OCI-LY7 (cell line): Measurements from ENCODE around the gene GNGT1. TPM values are rescaled to one million over a fixed set of nuclear protein-coding genes. Genes with fewer than 3 reads are reported as not detected.

Experiments
- BruUV-seq: library from RNA; stranded (reverse); fragments of 400-500 nt; replicated peaks from 2 replicates; lab custom pipeline; 2021; lab: Mats Ljungman, UMichigan
- CTCF ChIA-PET: fragments of 300-600 bp; sonication (Branson Sonifier 250); formaldehyde crosslinking; loops from one replicate; lab custom pipeline; 2022; ENCODE audit warnings: antibody characterized with exemption; ENCODE audit not compliant: unreplicated experiment; lab: Charles Lee
- POLR2A ChIA-PET: fragments of 300-600 bp; sonication (Branson Sonifier 250); formaldehyde crosslinking; loops from one replicate; lab custom pipeline; 2022; ENCODE audit warnings: antibody characterized with exemption; lab: Charles Lee
- DNase-seq: peaks from one replicate; pipeline ENCODE4 v3.0.0-alpha.2; 2015; ENCODE audit warnings: low spot score
- H2AFZ ChIP-seq: fragments of 200-600 bp; sonication (generic), shearing (Covaris generic); 2 replicates; pipeline ENCODE4 v1.6.1; 2014; ENCODE audit warnings: mild to moderate bottlenecking, antibody characterized with exemption, low read length, moderate library complexity
- H3K27ac ChIP-seq: fragments of 200-600 bp; sonication (generic); 2 replicates; pipeline ENCODE4 v1.5.1; 2014; ENCODE audit warnings: mixed run types, low read depth, mild to moderate bottlenecking, moderate library complexity, low read length, inconsistent platforms; ENCODE audit not compliant: poor library complexity, severe bottlenecking
- H3K36me3 ChIP-seq: fragments of 200-600 bp; sonication (generic); 2 replicates; pipeline ENCODE4 v1.6.1; 2014; ENCODE audit warnings: mild to moderate bottlenecking, antibody characterized with exemption, low read length, moderate library complexity, mixed read lengths; ENCODE audit not compliant: insufficient read depth
- H3K4me1 ChIP-seq: fragments of 200-600 bp; sonication (generic); 2 replicates; pipeline ENCODE4 v1.5.1; 2014; ENCODE audit warnings: mild to moderate bottlenecking, low read length; ENCODE audit not compliant: insufficient read depth, poor library complexity, severe bottlenecking
- H3K4me2 ChIP-seq: fragments of 200-600 bp; sonication (generic); 2 replicates; pipeline ENCODE4 v1.6.1; 2014; ENCODE audit warnings: mild to moderate bottlenecking, low read length
- H3K4me3 ChIP-seq: fragments of 200-600 bp; sonication (generic); 2 replicates; pipeline ENCODE4 v1.5.1; 2014; ENCODE audit warnings: mild to moderate bottlenecking, low read depth, low read length; ENCODE audit not compliant: poor library complexity, severe bottlenecking
- H3K79me2 ChIP-seq: fragments of 200-600 bp; sonication (generic); 2 replicates; pipeline ENCODE4 v1.6.1; 2016; ENCODE audit warnings: low read depth, mild to moderate bottlenecking, low read length, moderate library complexity, mixed read lengths; ENCODE audit not compliant: insufficient read depth
- H3K9me2 ChIP-seq: fragments of 200-600 bp; sonication (generic); 2 replicates; pipeline ENCODE4 v1.6.1; 2016; ENCODE audit warnings: mild to moderate bottlenecking, low read length, mixed read lengths; ENCODE audit not compliant: insufficient read depth
- H3K9me3 ChIP-seq: fragments of 200-600 bp; sonication (generic); 2 replicates; pipeline ENCODE4 v1.6.1; 2014; ENCODE audit warnings: mild to moderate bottlenecking, mixed run types, low read length, mixed read lengths
- H4K20me1 ChIP-seq: fragments of 200-600 bp; sonication (generic); 2 replicates; pipeline ENCODE4 v1.6.1; 2014; ENCODE audit warnings: mild to moderate bottlenecking, antibody characterized with exemption, low read length, moderate library complexity, mixed read lengths; ENCODE audit not compliant: insufficient read depth
- CTCF ChIP-seq: fragments of 200-600 bp; sonication (generic); conservative IDR thresholded peaks from 2 replicates; pipeline ENCODE4 v1.5.1; 2014; ENCODE audit warnings: mild to moderate bottlenecking, antibody characterized with exemption, low read length, moderate library complexity, mixed read lengths
- EZH2phosphoT487 ChIP-seq: fragments of 200-600 bp; sonication (generic); IDR thresholded peaks from 2 replicates; pipeline ENCODE4 v1.6.1; 2018; ENCODE audit warnings: low read depth, borderline replicate concordance, mild to moderate bottlenecking, mixed run types, antibody characterized with exemption, low read length, moderate library complexity, mixed read lengths
- intact Hi-C: fragments of 100-400 bp; cut with micrococcal nuclease; formaldehyde crosslinking; loops from one replicate; pipeline ENCODE4 v1.10.0; 2022; ENCODE audit not compliant: unreplicated experiment
- total RNA-seq, 2 experiments: library from RNA; depleted of rRNA in 1 of 2; stranded (reverse); fragments of >200 nt in 1 of 2; shearing (Covaris generic) in 1 of 2; gene quantifications; 2 replicates each; pipeline ENCODE4 v1.2.3, GENCODE V29; 2014 to 2022

The GNGT1 gene
- total RNA-seq, 2 experiments from 2014 or later, result not detected

GRCh38 chr7:93937818-93938217 is 31.5 kb downstream of the GNGT1 start:
- Histone ChIP-seq H3K9me3 (no peaks in the 10 kb centered on the region), H3K4me3 (no peak overlapping the region), H3K4me1 (no peaks in the 10 kb centered on the region), H3K27ac (no peak overlapping the region), H3K36me3 (no peaks in the 10 kb centered on the region), H3K9me2 (no peaks in the 10 kb centered on the region; the same call in 1 of the 2 replicates), H3K79me2 (no peaks in the 10 kb centered on the region), H2AFZ (no peak overlapping the region), H4K20me1 (no peaks in the 10 kb centered on the region), H3K4me2 (no peak overlapping the region)
- intact Hi-C loops, result no loop called here
- POLR2A ChIA-PET, result interaction anchor here (0.6 to 1.5 kb wide), 2 partner anchors 8 to 27 kb away, joined by 3 read pairs; no protein-coding TSS in a partner anchor
- CTCF ChIA-PET, result no interaction called here
- TF ChIP-seq EZH2phosphoT487 (no peak), CTCF (no peak)
- no TSS peak for BruUV-seq
- DNase-seq, result no peak

GRCh38 chr7:93938293-93938692 is 31.9 kb downstream of the GNGT1 start:
- no TSS peak for BruUV-seq
- ChIA-PET POLR2A (interaction anchor here (0.6 to 1.5 kb wide), 2 partner anchors 9 to 27 kb away, joined by 3 read pairs; no protein-coding TSS in a partner anchor), CTCF (no interaction called here)
- no peaks in the 10 kb centered on the region for H3K79me2 ChIP-seq
- H3K36me3 ChIP-seq, result no peaks in the 10 kb centered on the region
- no peak for DNase-seq
- no peak overlapping the region for H3K27ac ChIP-seq
- TF ChIP-seq EZH2phosphoT487, result no peak
- no peak for TF ChIP-seq CTCF
- no peak overlapping the region for H2AFZ ChIP-seq
- H3K9me2 ChIP-seq, result no peaks in the 10 kb centered on the region; the same call in 1 of the 2 replicates
- no peak overlapping the region for H3K4me2 ChIP-seq
- H3K4me1 ChIP-seq, result no peaks in the 10 kb centered on the region
- no peaks in the 10 kb centered on the region for H4K20me1 ChIP-seq
- no peaks in the 10 kb centered on the region for H3K9me3 ChIP-seq
- intact Hi-C loops, result no loop called here
- no peak overlapping the region for H3K4me3 ChIP-seq

GRCh38 chr7:93941945-93942344 is 35.6 kb downstream of the GNGT1 start:
- DNase-seq, result no peak
- BruUV-seq, result no TSS peak
- intact Hi-C loops, result no loop called here
- Histone ChIP-seq H3K4me2 (no peak overlapping the region), H3K9me2 (no peaks in the 10 kb centered on the region), H4K20me1 (no peaks in the 10 kb centered on the region), H3K27ac (no peak overlapping the region), H3K9me3 (no peaks in the 10 kb centered on the region), H2AFZ (no peak overlapping the region), H3K4me3 (no peak overlapping the region), H3K79me2 (no peaks in the 10 kb centered on the region), H3K4me1 (no peaks in the 10 kb centered on the region), H3K36me3 (no peaks in the 10 kb centered on the region)
- POLR2A ChIA-PET, result interaction anchor here (0.8 to 1.2 kb wide), 3 partner anchors 8 to 11 kb away, joined by 3 to 5 read pairs (median 4); no protein-coding TSS in a partner anchor
- CTCF ChIA-PET, result no interaction called here
- TF ChIP-seq CTCF (no peak), EZH2phosphoT487 (no peak)
